ENCODE data around the gene GPR146.
A peak's percentile ranks its signal among the peaks of the same experiment; 100 is the strongest.

GPR146 gene

GRCh38 chr7:1045069-1046063, 1.0 kb downstream of the GPR146 start:
- no peak for DNase-seq

GRCh38 chr7:1046722-1047679, 2.7 kb downstream of the GPR146 start:
- peak; percentile 30 for DNase-seq

DNA sequence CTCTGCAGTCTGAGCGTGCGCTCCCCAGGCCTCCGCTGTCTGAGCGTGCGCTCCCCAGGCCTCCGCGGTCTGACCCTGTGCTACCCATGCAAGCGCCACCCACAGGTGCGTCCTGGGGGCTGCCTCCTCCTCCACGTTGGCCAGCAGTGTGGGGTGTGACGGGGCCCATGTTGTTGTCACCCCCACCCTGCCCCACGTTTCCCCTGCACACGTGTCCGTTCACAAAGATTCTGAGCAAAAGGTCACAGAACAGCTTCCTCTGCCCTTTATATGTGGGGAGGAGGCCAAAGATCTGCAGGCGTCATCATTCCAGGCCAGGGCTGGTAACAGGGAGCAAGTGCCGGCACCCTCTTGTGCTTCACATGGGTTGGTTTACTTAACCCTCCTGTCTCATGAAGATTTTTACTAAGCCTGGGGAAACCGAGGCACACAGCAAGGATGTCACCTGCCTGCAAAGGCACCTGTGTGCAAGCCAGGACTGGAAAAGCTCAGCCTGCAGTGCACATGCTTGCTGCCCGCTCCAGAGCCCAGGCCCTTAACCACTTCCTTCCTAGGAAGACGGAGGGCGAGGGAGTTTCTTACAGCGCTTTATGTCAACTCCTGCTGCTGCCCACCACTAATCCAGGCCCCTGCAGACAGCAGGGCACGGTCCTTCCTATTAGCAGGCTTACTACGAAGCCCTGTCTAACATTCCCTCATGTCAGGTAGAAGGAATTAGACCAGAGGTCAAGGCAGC, 4.8 kb downstream of the GPR146 start:
- DNase-seq, result no peak

DNA sequence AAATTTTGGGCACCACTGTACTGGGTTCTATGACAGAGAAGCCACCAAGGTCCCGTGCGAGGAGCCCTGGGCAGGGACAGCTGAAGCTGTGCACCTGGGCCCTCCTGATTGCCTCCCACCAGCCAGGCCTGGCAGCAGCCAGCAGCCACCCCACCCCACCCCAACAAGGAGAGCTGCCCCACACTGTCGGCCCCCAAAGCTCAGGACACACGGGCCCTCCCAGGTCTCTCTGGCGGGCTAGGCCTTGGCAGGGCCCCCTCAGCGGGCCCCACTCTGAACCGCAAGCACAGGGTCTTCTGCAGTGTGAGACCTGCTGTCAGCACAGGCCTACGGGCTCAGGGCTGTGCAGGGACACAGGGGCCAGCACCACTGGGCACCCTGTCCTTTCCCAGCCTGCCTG, 5.5 kb downstream of the GPR146 start:
- no peak for DNase-seq

- DNase-seq, result no peak
Observed at GRCh38 chr7:1050254-1050906, 6.0 kb downstream of the GPR146 start.

- DNase-seq, result no peak
Observed at GRCh38 chr7:1050956-1051690, 6.8 kb downstream of the GPR146 start.

DNA sequence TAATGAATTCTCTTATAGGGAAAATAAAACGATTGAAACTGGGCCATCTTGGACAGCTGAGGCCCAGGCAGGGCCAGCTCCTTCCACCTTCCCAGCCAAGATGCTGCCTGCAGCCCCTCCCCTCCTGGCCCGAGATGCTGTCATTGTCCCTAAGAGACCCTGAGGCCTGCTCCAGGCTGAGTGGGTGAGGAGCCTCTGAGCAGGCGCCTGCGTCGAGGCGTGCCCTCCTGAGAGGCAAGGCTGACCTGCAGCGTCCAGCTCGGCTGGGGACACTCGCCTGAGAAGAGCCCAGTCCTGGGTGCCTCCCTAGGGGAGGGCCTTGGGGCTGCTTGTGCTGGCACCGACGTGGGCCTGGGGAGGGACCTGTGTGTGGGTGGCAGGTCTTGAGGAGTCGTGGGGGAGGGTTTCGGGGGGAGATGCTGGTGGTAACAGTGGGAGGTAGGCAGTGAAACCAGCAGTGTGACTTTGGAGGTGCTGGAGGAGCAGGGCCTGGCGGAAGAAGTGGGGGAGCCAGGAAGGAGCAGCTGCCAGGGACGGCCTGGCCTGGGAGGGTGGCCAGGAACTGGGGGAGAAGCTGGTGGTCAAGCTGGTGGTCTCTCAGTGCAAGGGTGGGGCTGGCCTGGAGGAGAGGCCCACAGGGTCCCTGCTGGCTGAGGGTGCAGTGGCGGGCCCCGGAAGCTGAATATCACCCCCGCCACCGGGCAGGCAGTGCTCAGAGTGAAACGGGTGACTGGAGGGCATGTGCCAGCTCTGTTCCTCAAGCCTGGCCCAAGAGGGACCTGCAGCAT, 7.9 kb downstream of the GPR146 start:
- no peak for DNase-seq

GRCh38 chr7:1053002-1053411, 8.7 kb downstream of the GPR146 start:
- DNase-seq, result no peak

- DNase-seq, result no peak
Observed at GRCh38 chr7:1053816-1054370, 9.5 kb downstream of the GPR146 start.

DNA sequence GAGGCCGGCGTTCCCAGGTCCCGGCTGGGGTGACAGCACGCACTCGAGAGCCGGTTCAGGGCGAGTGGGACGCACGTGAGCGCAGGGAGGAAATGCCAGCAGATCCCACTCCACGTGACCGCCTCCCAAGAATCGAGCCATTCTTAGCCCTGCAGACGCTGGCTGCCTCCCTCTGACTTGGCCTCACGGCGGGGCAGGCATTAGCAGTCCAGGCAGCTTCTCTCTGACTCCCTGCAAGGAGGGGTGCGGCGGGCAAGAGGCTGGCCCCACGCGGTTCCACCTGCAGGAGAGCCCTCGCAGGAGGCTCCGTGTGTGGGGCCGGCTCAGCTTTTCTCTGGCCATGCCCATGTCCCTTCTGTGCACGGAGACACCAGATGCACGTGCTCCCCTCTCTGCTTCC, 10.1 kb downstream of the GPR146 start:
- no peak for DNase-seq

- DNase-seq, result peak; percentile 36
Observed at GRCh38 chr7:1054861-1055450, 10.6 kb downstream of the GPR146 start.

- no peak for DNase-seq
Observed at GRCh38 chr7:1055491-1055955, 11.2 kb downstream of the GPR146 start.

GRCh38 chr7:1055956-1056784, 11.8 kb downstream of the GPR146 start:
- DNase-seq, result no peak

DNA sequence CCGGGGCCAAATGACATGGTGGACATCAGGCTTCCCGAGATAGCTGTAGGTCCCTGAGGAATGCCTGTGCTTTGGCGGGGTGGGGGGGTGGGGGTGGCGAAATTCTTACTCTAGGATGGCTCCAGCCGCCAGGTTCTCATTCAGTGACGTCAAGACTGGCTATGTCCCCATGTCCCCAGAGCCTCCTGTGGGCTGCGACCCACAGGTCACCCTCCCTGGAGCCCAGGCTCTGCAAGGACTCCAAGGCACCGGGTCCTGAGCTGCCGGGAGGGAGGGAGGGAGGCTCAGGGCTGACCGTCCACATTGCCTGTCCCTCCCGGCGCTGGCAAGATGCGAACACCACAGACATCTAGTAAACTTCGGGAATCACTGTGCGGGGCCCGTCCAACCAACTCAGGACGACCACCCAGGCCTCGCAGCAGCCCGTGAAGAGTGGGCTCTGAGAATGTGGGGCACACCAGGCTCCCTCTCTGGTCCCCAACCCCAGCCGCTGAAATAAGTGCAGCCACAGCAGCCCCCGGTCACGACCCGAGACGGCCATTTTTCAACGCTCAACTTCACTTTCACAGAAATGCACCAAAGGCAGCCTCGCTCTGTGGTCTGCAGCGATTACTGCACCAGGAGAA, 12.6 kb downstream of the GPR146 start:
- DNase-seq, result no peak

DNA sequence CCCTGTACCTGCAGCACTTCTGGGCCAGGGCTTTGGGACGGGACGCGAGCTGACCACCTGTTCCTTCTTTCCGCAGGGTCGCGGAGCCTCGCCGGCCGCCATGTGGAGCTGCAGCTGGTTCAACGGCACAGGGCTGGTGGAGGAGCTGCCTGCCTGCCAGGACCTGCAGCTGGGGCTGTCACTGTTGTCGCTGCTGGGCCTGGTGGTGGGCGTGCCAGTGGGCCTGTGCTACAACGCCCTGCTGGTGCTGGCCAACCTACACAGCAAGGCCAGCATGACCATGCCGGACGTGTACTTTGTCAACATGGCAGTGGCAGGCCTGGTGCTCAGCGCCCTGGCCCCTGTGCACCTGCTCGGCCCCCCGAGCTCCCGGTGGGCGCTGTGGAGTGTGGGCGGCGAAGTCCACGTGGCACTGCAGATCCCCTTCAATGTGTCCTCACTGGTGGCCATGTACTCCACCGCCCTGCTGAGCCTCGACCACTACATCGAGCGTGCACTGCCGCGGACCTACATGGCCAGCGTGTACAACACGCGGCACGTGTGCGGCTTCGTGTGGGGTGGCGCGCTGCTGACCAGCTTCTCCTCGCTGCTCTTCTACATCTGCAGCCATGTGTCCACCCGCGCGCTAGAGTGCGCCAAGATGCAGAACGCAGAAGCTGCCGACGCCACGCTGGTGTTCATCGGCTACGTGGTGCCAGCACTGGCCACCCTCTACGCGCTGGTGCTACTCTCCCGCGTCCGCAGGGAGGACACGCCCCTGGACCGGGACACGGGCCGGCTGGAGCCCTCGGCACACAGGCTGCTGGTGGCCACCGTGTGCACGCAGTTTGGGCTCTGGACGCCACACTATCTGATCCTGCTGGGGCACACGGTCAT, 13.3 kb downstream of the GPR146 start:
- no peak for DNase-seq

GRCh38 chr7:1058311-1058710, 14.0 kb downstream of the GPR146 start:
- DNase-seq, result no peak

DNA sequence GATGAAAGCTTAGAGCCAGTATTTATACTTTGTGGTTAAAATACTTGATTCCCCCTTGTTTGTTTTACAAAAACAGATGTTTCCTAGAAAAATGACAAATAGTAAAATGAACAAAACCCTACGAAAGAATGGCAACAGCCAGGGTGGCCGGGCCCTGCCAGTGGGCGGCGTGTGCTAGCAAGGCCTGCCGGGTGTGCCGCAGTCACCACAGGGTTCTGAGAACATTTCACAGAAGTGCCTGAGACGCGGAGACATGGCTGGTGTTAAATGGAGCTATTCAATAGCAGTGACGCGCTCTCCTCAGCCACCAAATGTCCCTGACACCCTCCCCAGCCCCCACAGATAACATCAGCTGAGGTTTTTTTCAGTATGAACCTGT, 14.5 kb downstream of the GPR146 start:
- DNase-seq, result peak; percentile 32
